ENCODE results near the gene C5orf47. TPM values are rescaled to one million over a fixed set of nuclear protein-coding genes. Genes with fewer than 3 reads are reported as not detected.

Gene C5orf47
- total RNA-seq, 1 experiment from 2014 or later, result 0.09 TPM

- Histone ChIP-seq H3K9ac (ENCODE audit: extremely low read depth, insufficient read length, low read length) (no peak overlapping the region), H3K4me1 (ENCODE audit: insufficient read depth, low read length) (no peaks in the 10 kb centered on the region; the same call in 1 of the 2 replicates), H3K79me1 (ENCODE audit: insufficient read depth, low read depth, low read length, poor library complexity, severe bottlenecking) (no peaks in the 10 kb centered on the region), H2AFZ (ENCODE audit: low read length) (no peak overlapping the region), H4K20me1 (ENCODE audit: control insufficient read depth, insufficient read depth, insufficient read length) (no peaks in the 10 kb centered on the region), H3K27ac (ENCODE audit: insufficient read length, low read depth, low read length) (no peak overlapping the region), H3K23ac (ENCODE audit: insufficient read length, low read depth, low read length) (no peak overlapping the region), H2BK15ac (ENCODE audit: low read depth, low read length) (no peak overlapping the region), H4K5ac (ENCODE audit: insufficient read length, low read depth, low read length) (no peak overlapping the region), H3K27me3 (ENCODE audit: insufficient read depth, low read length) (no peaks in the 10 kb centered on the region), H2BK12ac (ENCODE audit: insufficient read length, low read depth, low read length) (no peak overlapping the region), H3K4ac (ENCODE audit: low read depth, low read length) (no peak overlapping the region), H3T11ph (ENCODE audit: low read length) (no peak overlapping the region), H2BK20ac (ENCODE audit: low read depth, low read length, poor library complexity, severe bottlenecking) (no peak overlapping the region), H3K9me3 (ENCODE audit: control insufficient read depth, low read depth, low read length) (no peaks in the 10 kb centered on the region), H3K56ac (ENCODE audit: insufficient read length, low read depth, low read length) (no peak overlapping the region), H3K4me2 (ENCODE audit: insufficient read depth, insufficient read length, low read length) (no peak overlapping the region), H2AK5ac (ENCODE audit: insufficient read length, low read length) (no peak overlapping the region), H3K79me2 (ENCODE audit: insufficient read depth, low read length) (no peaks in the 10 kb centered on the region), H4K91ac (ENCODE audit: insufficient read length, low read depth, low read length) (no peak overlapping the region), H3K18ac (ENCODE audit: insufficient read length, low read depth, low read length) (no peak overlapping the region), H3K14ac (ENCODE audit: insufficient read depth, low read length) (no peak overlapping the region), H3K23me2 (ENCODE audit: insufficient read length, low read depth, low read length, poor library complexity, severe bottlenecking) (no peaks in the 10 kb centered on the region), H2BK120ac (ENCODE audit: low read depth, low read length, poor library complexity, severe bottlenecking) (no peak overlapping the region), H2BK5ac (ENCODE audit: insufficient read length, low read length) (no peak overlapping the region), H4K8ac (replicated peaks; ENCODE audit: insufficient read length, low read depth, low read length) (no peak overlapping the region)
- TF ChIP-seq, protein P1, sequence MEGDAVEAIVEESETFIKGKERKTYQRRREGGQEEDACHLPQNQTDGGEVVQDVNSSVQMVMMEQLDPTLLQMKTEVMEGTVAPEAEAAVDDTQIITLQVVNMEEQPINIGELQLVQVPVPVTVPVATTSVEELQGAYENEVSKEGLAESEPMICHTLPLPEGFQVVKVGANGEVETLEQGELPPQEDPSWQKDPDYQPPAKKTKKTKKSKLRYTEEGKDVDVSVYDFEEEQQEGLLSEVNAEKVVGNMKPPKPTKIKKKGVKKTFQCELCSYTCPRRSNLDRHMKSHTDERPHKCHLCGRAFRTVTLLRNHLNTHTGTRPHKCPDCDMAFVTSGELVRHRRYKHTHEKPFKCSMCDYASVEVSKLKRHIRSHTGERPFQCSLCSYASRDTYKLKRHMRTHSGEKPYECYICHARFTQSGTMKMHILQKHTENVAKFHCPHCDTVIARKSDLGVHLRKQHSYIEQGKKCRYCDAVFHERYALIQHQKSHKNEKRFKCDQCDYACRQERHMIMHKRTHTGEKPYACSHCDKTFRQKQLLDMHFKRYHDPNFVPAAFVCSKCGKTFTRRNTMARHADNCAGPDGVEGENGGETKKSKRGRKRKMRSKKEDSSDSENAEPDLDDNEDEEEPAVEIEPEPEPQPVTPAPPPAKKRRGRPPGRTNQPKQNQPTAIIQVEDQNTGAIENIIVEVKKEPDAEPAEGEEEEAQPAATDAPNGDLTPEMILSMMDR (conservative IDR thresholded peaks at IDR 0.05), result no peak
- no peak for DNase-seq
- WGBS (ENCODE audit: extremely low coverage, insufficient read length, low lambda C conversion rate), result no CpG with 5 or more reads among the region's 2 CpGs
- Mint-ChIP-seq H3K36me3 (ENCODE audit: insufficient read depth in 1 of 3, low read depth in 3 of 3) (peaks cover 9 to 30% (median 21%) of the 10 kb centered on the region in 3 experiments), H3K9me3 (no peaks in the 10 kb centered on the region), H3K4me3 (no peak overlapping the region), H3K27ac (no peak overlapping the region), H3K4me1 (no peaks in the 10 kb centered on the region), H3K27me3 (ENCODE audit: low read depth) (no peaks in the 10 kb centered on the region)
These were observed 38.1 kb upstream of the C5orf47 start for GRCh38 chr5:173950829-173951228.
